Skeletal muscle tissue (tissue), 4 donors: ENCODE data around the gene CABLES1. TPM values are rescaled to one million over a fixed set of nuclear protein-coding genes. Genes with fewer than 3 reads are reported as not detected.
"Not testable (repeated sequence)": the region's sequence is repeated elsewhere in the genome, so short reads cannot be mapped to it uniquely, and the experiment has no call there.

Experiments
- H3K27ac ChIP-seq: one replicate; pipeline ENCODE4 v1.7.0; 2013; ENCODE audit warnings: mild to moderate bottlenecking, low read depth, low read length, inconsistent platforms
- H3K27me3 ChIP-seq, 3 donors: one replicate each; pipeline ENCODE4 v1.7.0; 2013; ENCODE audit warnings: low read length in 3 of 3; ENCODE audit not compliant: control insufficient read depth in 3 of 3, insufficient read depth in 3 of 3
- H3K36me3 ChIP-seq, 3 donors: one replicate each; pipeline ENCODE4 v1.7.0; 2013; ENCODE audit warnings: low read length in 3 of 3; ENCODE audit not compliant: control insufficient read depth in 3 of 3, insufficient read depth in 3 of 3
- H3K4me1 ChIP-seq, 3 donors: one replicate each; pipeline ENCODE4 v1.7.0; 2013; ENCODE audit warnings: low read length in 3 of 3, mild to moderate bottlenecking in 3 of 3; ENCODE audit not compliant: control insufficient read depth in 3 of 3, insufficient read depth in 3 of 3
- H3K4me3 ChIP-seq, 3 donors: one replicate each; pipeline ENCODE4 v1.7.0; 2013; ENCODE audit warnings: low read length in 3 of 3
- H3K9ac ChIP-seq, 3 donors: one replicate each; pipeline ENCODE4 v1.7.0; 2013; ENCODE audit warnings: low read length in 3 of 3, mild to moderate bottlenecking in 3 of 3, moderate library complexity in 2 of 3, low read depth in 1 of 3
- H3K9me3 ChIP-seq, 3 donors: one replicate each; pipeline ENCODE4 v1.7.0; 2013; ENCODE audit warnings: low read length in 3 of 3; ENCODE audit not compliant: control insufficient read depth in 3 of 3
- total RNA-seq: library from RNA; depleted of rRNA; stranded (reverse); fragments of >200 nt; gene quantifications from one replicate; pipeline ENCODE4 v1.2.3, GENCODE V29; 2014
- donor health status: Osteomylitis.

CABLES1 gene
- total RNA-seq, 1 donor from 2014 or later: 4.7 TPM

GRCh38 chr18:23109163-23109562 lies 26.1 kb upstream of the CABLES1 start:
- not testable (repeated sequence) for H3K9me3 ChIP-seq, H3K36me3 ChIP-seq, H3K9ac ChIP-seq, H3K4me3 ChIP-seq, H3K4me1 ChIP-seq, H3K27me3 ChIP-seq, H3K27ac ChIP-seq

GRCh38 chr18:23113576-23113975 lies 21.7 kb upstream of the CABLES1 start:
- Histone ChIP-seq H3K36me3 (no peaks in the 10 kb centered on the region), H3K9me3 (peaks cover 0 to 2% (median 0%) of the 10 kb centered on the region in 3 donors), H3K9ac (no peak overlapping the region), H3K27ac (no peak overlapping the region), H3K27me3 (peaks cover 0 to 8% (median 6%) of the 10 kb centered on the region in 3 donors), H3K4me1 (peaks cover 0 to 4% (median 0%) of the 10 kb centered on the region in 3 donors), H3K4me3 (no peak overlapping the region)

GRCh38 chr18:23114171-23114881 lies 21.0 kb upstream of the CABLES1 start:
- Histone ChIP-seq H3K4me1 (peaks cover 0 to 4% (median 0%) of the 10 kb centered on the region in 3 donors), H3K9ac (no peak overlapping the region), H3K36me3 (no peaks in the 10 kb centered on the region), H3K4me3 (no peak overlapping the region), H3K27ac (no peak overlapping the region), H3K9me3 (peaks cover 0 to 2% (median 0%) of the 10 kb centered on the region in 3 donors), H3K27me3 (peaks cover 0 to 6% (median 6%) of the 10 kb centered on the region in 3 donors)

GRCh38 chr18:23114911-23115310 lies 20.4 kb upstream of the CABLES1 start:
- no peak overlapping the region for H3K4me3 ChIP-seq
- H3K9me3 ChIP-seq: peaks cover 0 to 2% (median 0%) of the 10 kb centered on the region in 3 donors
- no peak overlapping the region for H3K27ac ChIP-seq
- no peak overlapping the region for H3K9ac ChIP-seq
- H3K27me3 ChIP-seq: peaks cover 0 to 6% (median 4%) of the 10 kb centered on the region in 3 donors
- H3K4me1 ChIP-seq: peaks cover 0 to 4% (median 0%) of the 10 kb centered on the region in 3 donors
- no peaks in the 10 kb centered on the region for H3K36me3 ChIP-seq

GRCh38 chr18:23115683-23116096 lies 19.6 kb upstream of the CABLES1 start:
- H3K9ac ChIP-seq: no peak overlapping the region
- H3K27me3 ChIP-seq: peaks cover 0 to 6% (median 4%) of the 10 kb centered on the region in 3 donors
- H3K27ac ChIP-seq: no peak overlapping the region
- no peaks in the 10 kb centered on the region for H3K36me3 ChIP-seq
- H3K9me3 ChIP-seq: peaks cover 0 to 2% (median 0%) of the 10 kb centered on the region in 3 donors
- H3K4me3 ChIP-seq: no peak overlapping the region
- H3K4me1 ChIP-seq: peaks cover 0 to 4% (median 0%) of the 10 kb centered on the region in 3 donors

- no peaks in the 10 kb centered on the region for H3K9me3 ChIP-seq
- H3K4me3 ChIP-seq: no peak overlapping the region
- H3K27ac ChIP-seq: no peak overlapping the region
- no peak overlapping the region for H3K9ac ChIP-seq
- H3K36me3 ChIP-seq: no peaks in the 10 kb centered on the region
- no peaks in the 10 kb centered on the region for H3K4me1 ChIP-seq
- H3K27me3 ChIP-seq: peaks cover 0 to 4% (median 4%) of the 10 kb centered on the region in 3 donors
Observed at GRCh38 chr18:23121133-23121532, 14.2 kb upstream of the CABLES1 start.

GRCh38 chr18:23122334-23123229 lies 12.7 kb upstream of the CABLES1 start:
- Histone ChIP-seq H3K27ac (no peak overlapping the region), H3K4me1 (no peaks in the 10 kb centered on the region), H3K36me3 (no peaks in the 10 kb centered on the region), H3K9me3 (no peaks in the 10 kb centered on the region), H3K4me3 (no peak overlapping the region), H3K27me3 (peaks cover 0 to 5% (median 4%) of the 10 kb centered on the region in 3 donors), H3K9ac (peak overlapping the region in 1 of 3 donors; percentile 23)

GRCh38 chr18:23126376-23127056 lies 8.8 kb upstream of the CABLES1 start:
- no peaks in the 10 kb centered on the region for H3K4me1 ChIP-seq
- H3K4me3 ChIP-seq: no peak overlapping the region
- no peaks in the 10 kb centered on the region for H3K9me3 ChIP-seq
- no peak overlapping the region for H3K9ac ChIP-seq
- no peaks in the 10 kb centered on the region for H3K36me3 ChIP-seq
- H3K27me3 ChIP-seq: peaks cover 0 to 5% (median 0%) of the 10 kb centered on the region in 3 donors
- H3K27ac ChIP-seq: no peak overlapping the region

GRCh38 chr18:23127090-23127489 lies 8.2 kb upstream of the CABLES1 start:
- Histone ChIP-seq H3K9ac (no peak overlapping the region), H3K4me1 (no peaks in the 10 kb centered on the region), H3K27me3 (peaks cover 0 to 5% (median 0%) of the 10 kb centered on the region in 3 donors), H3K36me3 (no peaks in the 10 kb centered on the region), H3K9me3 (no peaks in the 10 kb centered on the region), H3K4me3 (no peak overlapping the region), H3K27ac (no peak overlapping the region)
